Thyroid gland (tissue), 4 donors: ENCODE data around the gene SOCS6.

ENCODE experiments used
- POLR2A ChIP-seq, 2 donors: fragments of 450-650 bp; IDR thresholded peaks; one replicate each; pipeline ENCODE4 v1.6.1; 2017; ENCODE audit warnings: antibody characterized with exemption in 2 of 2, mild to moderate bottlenecking in 2 of 2, moderate library complexity in 1 of 2
- TF ChIP-seq, protein P1 (sequence below), 6 experiments: fragments of 200-600 bp in 3 of 6; fragments of 450-650 bp in 3 of 6; sonication (generic) in 3 of 6; IDR thresholded peaks; one replicate each; pipeline ENCODE4 v1.5.1; 2016 to 2019; ENCODE audit warnings: antibody characterized with exemption in 6 of 6, mild to moderate bottlenecking in 2 of 6, inconsistent platforms in 1 of 6, moderate library complexity in 1 of 6

- TF ChIP-seq, protein P1, sequence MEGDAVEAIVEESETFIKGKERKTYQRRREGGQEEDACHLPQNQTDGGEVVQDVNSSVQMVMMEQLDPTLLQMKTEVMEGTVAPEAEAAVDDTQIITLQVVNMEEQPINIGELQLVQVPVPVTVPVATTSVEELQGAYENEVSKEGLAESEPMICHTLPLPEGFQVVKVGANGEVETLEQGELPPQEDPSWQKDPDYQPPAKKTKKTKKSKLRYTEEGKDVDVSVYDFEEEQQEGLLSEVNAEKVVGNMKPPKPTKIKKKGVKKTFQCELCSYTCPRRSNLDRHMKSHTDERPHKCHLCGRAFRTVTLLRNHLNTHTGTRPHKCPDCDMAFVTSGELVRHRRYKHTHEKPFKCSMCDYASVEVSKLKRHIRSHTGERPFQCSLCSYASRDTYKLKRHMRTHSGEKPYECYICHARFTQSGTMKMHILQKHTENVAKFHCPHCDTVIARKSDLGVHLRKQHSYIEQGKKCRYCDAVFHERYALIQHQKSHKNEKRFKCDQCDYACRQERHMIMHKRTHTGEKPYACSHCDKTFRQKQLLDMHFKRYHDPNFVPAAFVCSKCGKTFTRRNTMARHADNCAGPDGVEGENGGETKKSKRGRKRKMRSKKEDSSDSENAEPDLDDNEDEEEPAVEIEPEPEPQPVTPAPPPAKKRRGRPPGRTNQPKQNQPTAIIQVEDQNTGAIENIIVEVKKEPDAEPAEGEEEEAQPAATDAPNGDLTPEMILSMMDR (IDR thresholded peaks at IDR 0.05) = no peak
- no peak for TF ChIP-seq POLR2A (IDR thresholded peaks at IDR 0.05)
Measured at GRCh38 chr18:70295192-70296188, 6.6 kb downstream of the SOCS6 start.
